HL-60 (cell line): ENCODE data around the gene UBTF.

Experiments used
- DNase-seq, 2 experiments: peaks; one replicate each; pipeline ENCODE4 v3.0.0-alpha.2; 2010 to 2020; ENCODE audit warnings: low read depth in 1 of 2, low spot score in 1 of 2
- H3K27ac ChIP-seq: fragments of 250-450 bp; sonication (Bioruptor Pico); replicated peaks from 2 replicates; pipeline ENCODE4 v1.5.1; 2020; ENCODE audit warnings: mild to moderate bottlenecking, moderate library complexity
- H3K27me3 ChIP-seq: fragments of 250-450 bp; sonication (Bioruptor Pico); 2 replicates; pipeline ENCODE4 v1.5.1; 2021; ENCODE audit warnings: mild to moderate bottlenecking, moderate library complexity; ENCODE audit not compliant: insufficient read depth, poor library complexity, severe bottlenecking
- H3K4me3 ChIP-seq: replicated peaks from 2 replicates; pipeline ENCODE4 v1.5.1; 2011; ENCODE audit warnings: mild to moderate bottlenecking, control low read depth, low read length; ENCODE audit not compliant: insufficient read depth
- CTCF ChIP-seq: IDR thresholded peaks from one replicate; pipeline ENCODE4 v1.5.1; 2011; ENCODE audit warnings: low read length, control low read depth, inconsistent platforms; ENCODE audit not compliant: insufficient read depth
- GABPA ChIP-seq: IDR thresholded peaks from 2 replicates; pipeline ENCODE4 v1.6.1; 2012; ENCODE audit warnings: low read depth
- POLR2AphosphoS5 ChIP-seq: IDR thresholded peaks from 2 replicates; pipeline ENCODE4 v1.6.1; 2012; ENCODE audit warnings: low read depth
- REST ChIP-seq: IDR thresholded peaks from 2 replicates; pipeline ENCODE4 v1.6.1; 2012; ENCODE audit warnings: low read depth; ENCODE audit not compliant: insufficient replicate concordance
- SPI1 ChIP-seq: IDR thresholded peaks from 2 replicates; pipeline ENCODE4 v1.6.1; 2012; ENCODE audit warnings: low read depth, mild to moderate bottlenecking, borderline replicate concordance

The UBTF gene

GRCh38 chr17:44184212-44184810, 35.2 kb downstream of the UBTF start:
- TF ChIP-seq SPI1, result no peak
- no peak for TF ChIP-seq GABPA
- TF ChIP-seq REST, result no peak
- TF ChIP-seq CTCF, result no peak
- TF ChIP-seq POLR2AphosphoS5, result no peak
- no peak for DNase-seq
- Histone ChIP-seq H3K27ac (no peak overlapping the region), H3K27me3 (no peaks in the 10 kb centered on the region), H3K4me3 (no peak overlapping the region)

- no peak overlapping the region for H3K4me3 ChIP-seq
- no peak for DNase-seq
- no peak for TF ChIP-seq CTCF
- H3K27me3 ChIP-seq, result no peaks in the 10 kb centered on the region
- no peak overlapping the region for H3K27ac ChIP-seq
Measured at GRCh38 chr17:44183024-44183423, 36.5 kb downstream of the UBTF start.

GRCh38 chr17:44178133-44178532, 41.3 kb downstream of the UBTF start:
- no peak for TF ChIP-seq CTCF
- TF ChIP-seq GABPA, result no peak
- TF ChIP-seq SPI1, result no peak
- TF ChIP-seq POLR2AphosphoS5, result no peak
- no peak for TF ChIP-seq REST
- Histone ChIP-seq H3K4me3 (no peak overlapping the region), H3K27me3 (no peaks in the 10 kb centered on the region), H3K27ac (no peak overlapping the region)
- no peak for DNase-seq

GRCh38 chr17:44177640-44178039, 41.8 kb downstream of the UBTF start:
- Histone ChIP-seq H3K4me3 (no peak overlapping the region), H3K27ac (no peak overlapping the region), H3K27me3 (no peaks in the 10 kb centered on the region)
- TF ChIP-seq CTCF (no peak), REST (no peak), POLR2AphosphoS5 (no peak), GABPA (no peak), SPI1 (no peak)
- no peak for DNase-seq
